Right renal cortex interstitium (tissue), 3 donors: ENCODE measurements around the gene B2M. TPM values are rescaled to one million over a fixed set of nuclear protein-coding genes. Genes with fewer than 3 reads are reported as not detected.

Source experiments
- DNase-seq, 3 donors: peaks; one replicate each; pipeline ENCODE4 v3.0.0-alpha.2; 2013; ENCODE audit warnings: low read depth in 3 of 3, low spot score in 2 of 3
- polyA plus RNA-seq, 3 donors: library from polyadenylated mRNA; unstranded; fragments of 120-200 nt; gene quantifications; one replicate each; pipeline ENCODE4 v1.2.1, GENCODE V29; 2013; ENCODE audit not compliant: insufficient read length in 3 of 3

The B2M gene
- polyA plus RNA-seq, 3 donors = 1,096 to 1,212 (median 1,151) TPM

- no peak for DNase-seq
Measured at GRCh38 chr15:44765036-44765435, 53.7 kb downstream of the B2M start.

Other genes with a start within 250 kb of the B2M start
- gene EIF3J, start 174.4 kb upstream of the B2M start, polyA plus RNA-seq = 100 to 1,000 TPM; 137 to 138 (median 137) TPM
- 10 to 100 TPM; 70.8 to 71.2 (median 71.1) TPM for gene SPG11, start 47.9 kb upstream of the B2M start, polyA plus RNA-seq
- gene PATL2, start 194 bp upstream of the B2M start, polyA plus RNA-seq = under 1 TPM; 0.51 to 0.59 (median 0.58) TPM
- gene TRIM69, start 25.0 kb downstream of the B2M start, polyA plus RNA-seq = 10 to 100 TPM; 23.1 to 29.9 (median 24.1) TPM
- not detected for gene TERB2, start 245.2 kb downstream of the B2M start, polyA plus RNA-seq